Smooth muscle cell (in vitro differentiated cells): Measurements from ENCODE around the gene ZNF416. TPM values are rescaled to one million over a fixed set of nuclear protein-coding genes. Genes with fewer than 3 reads are reported as not detected.

Experiments used
- DNase-seq: peaks from one replicate; lab custom pipeline; 2025; ENCODE audit not compliant: unreplicated experiment; lab: John Stamatoyannopoulos, UW
- H2AFZ ChIP-seq: fragments of 200-600 bp; sonication (generic); 2 replicates; pipeline ENCODE4 v1.6.0; 2016; ENCODE audit warnings: antibody characterized with exemption, low read depth, mild to moderate bottlenecking
- H3F3A ChIP-seq: fragments of 200-600 bp; sonication (generic); 2 replicates; pipeline ENCODE4 v1.6.0; 2017; ENCODE audit warnings: antibody characterized with exemption, low read depth
- H3K27ac ChIP-seq: fragments of 200-600 bp; sonication (generic); 2 replicates; pipeline ENCODE4 v1.5.1; 2016; ENCODE audit warnings: low read depth, mild to moderate bottlenecking
- H3K27me3 ChIP-seq: fragments of 200-600 bp; sonication (generic); 2 replicates; pipeline ENCODE4 v1.6.1; 2016; ENCODE audit warnings: low read depth, mild to moderate bottlenecking
- H3K36me3 ChIP-seq: fragments of 200-600 bp; sonication (generic); 2 replicates; pipeline ENCODE4 v1.5.1; 2016; ENCODE audit warnings: low read depth
- H3K4me1 ChIP-seq: fragments of 200-600 bp; sonication (generic); 2 replicates; pipeline ENCODE4 v1.5.1; 2016; ENCODE audit warnings: low read depth
- H3K4me2 ChIP-seq: fragments of 200-600 bp; sonication (generic); 2 replicates; pipeline ENCODE4 v1.6.0; 2016; ENCODE audit warnings: mild to moderate bottlenecking
- H3K4me3 ChIP-seq: fragments of 200-600 bp; sonication (generic); 2 replicates; pipeline ENCODE4 v1.5.1; 2016; ENCODE audit warnings: mild to moderate bottlenecking
- H3K79me2 ChIP-seq: fragments of 200-600 bp; sonication (generic); 2 replicates; pipeline ENCODE4 v1.6.0; 2016; ENCODE audit warnings: low read depth, mild to moderate bottlenecking
- H3K9ac ChIP-seq: fragments of 200-600 bp; sonication (generic); 2 replicates; pipeline ENCODE4 v1.6.0; 2016; ENCODE audit warnings: low read depth
- H3K9me3 ChIP-seq: fragments of 200-600 bp; sonication (generic); replicated peaks from 2 replicates; pipeline ENCODE4 v1.5.1; 2016; ENCODE audit warnings: low read depth
- H4K20me1 ChIP-seq: fragments of 200-600 bp; sonication (generic); 2 replicates; pipeline ENCODE4 v1.6.0; 2016; ENCODE audit warnings: low read depth
- CTCF ChIP-seq: fragments of 200-600 bp; sonication (generic); IDR thresholded peaks from 2 replicates; pipeline ENCODE4 v1.5.1; 2017; ENCODE audit warnings: borderline replicate concordance, mild to moderate bottlenecking, antibody characterized with exemption; ENCODE audit not compliant: insufficient read depth, poor library complexity, severe bottlenecking
- WGBS: methylation state at CpG from one replicate; pipeline ENCODE4 v1.1.7; 2016; ENCODE audit warnings: low lambda C conversion rate; 5-methylcytosine and 5-hydroxymethylcytosine counted together
- polyA plus RNA-seq: library from polyadenylated mRNA; unstranded; fragments of >200 nt; fragmentation: Nextera tagmentation; extraction: Ambion mirVana; gene quantifications from 2 replicates; pipeline ENCODE4 v1.2.1, GENCODE V29; 2016
- total RNA-seq: library from RNA; depleted of rRNA; stranded (reverse); fragments of >200 nt; gene quantifications from 2 replicates; pipeline ENCODE4 v1.2.3, GENCODE V29; 2014

ZNF416 gene
- total and polyA plus RNA-seq, 2 experiments from 2014 or later = 3.6 to 6.6 TPM

DNA sequence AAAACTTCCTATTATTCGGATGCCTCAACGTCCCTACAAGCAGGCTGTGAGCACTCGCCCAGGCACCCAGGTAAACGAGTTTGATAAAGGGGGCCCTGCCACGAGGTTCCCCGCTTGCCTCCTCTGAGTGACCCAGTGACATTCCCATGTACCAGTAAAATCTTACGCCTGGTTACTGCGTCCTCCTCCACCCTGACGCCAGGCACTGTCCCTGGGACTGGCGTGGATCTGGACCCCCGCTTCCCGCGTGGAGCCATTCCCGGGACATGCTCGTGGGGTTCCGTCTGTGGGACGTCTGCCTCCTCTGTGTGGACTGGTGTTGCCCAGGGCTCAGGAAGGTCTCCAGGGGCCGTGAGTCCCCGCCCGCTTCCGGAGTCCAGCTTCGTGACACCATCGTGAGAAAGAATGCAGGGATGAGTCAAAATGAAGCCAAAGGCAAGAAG lies 18.6 kb downstream of the ZNF416 start:
- no peak for TF ChIP-seq CTCF
- Histone ChIP-seq H3K27ac (no peak overlapping the region), H3K4me2 (peak overlapping the region; percentile 89), H3F3A (no peaks in the 10 kb centered on the region), H3K4me1 (peaks cover 7% of the 10 kb centered on the region), H3K27me3 (no peaks in the 10 kb centered on the region), H3K9me3 (peaks cover 25% of the 10 kb centered on the region), H4K20me1 (no peaks in the 10 kb centered on the region), H3K9ac (no peak overlapping the region), H2AFZ (peak overlapping the region; percentile 86), H3K4me3 (peak overlapping the region; percentile 80), H3K79me2 (peaks cover 21% of the 10 kb centered on the region), H3K36me3 (peaks cover 6% of the 10 kb centered on the region)
- no peak for DNase-seq
- 89% methylated on average over 23 of the region's 23 CpGs for WGBS

DNA sequence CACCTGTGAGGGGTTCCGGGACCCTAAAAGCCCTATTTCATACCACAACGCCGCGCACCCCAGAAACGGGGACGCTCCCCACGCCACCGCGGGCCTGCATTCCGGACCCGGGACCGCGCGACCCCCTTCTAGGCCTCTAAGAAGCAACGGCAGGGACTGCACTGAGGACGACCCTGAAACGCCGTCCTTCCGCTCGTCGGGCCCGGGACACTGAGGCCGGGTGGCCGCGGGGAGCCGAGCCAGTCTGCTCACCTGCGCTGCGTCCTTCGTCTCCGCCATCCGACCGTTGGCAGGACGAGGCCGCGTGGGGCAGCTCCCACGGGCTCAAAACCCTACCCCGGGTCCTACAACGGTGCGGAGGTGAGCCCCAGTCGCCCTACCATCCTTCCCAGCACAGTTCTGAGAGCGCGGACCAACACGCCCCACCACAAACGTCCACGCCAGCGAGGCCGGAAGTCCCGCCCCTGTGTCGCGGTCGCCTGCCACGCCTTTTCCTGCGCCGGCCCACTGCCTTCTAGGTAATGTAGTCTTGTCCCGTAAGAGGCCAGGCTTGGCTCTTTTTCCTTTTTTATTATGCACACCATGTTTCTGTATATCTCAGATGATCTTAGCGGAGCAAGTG lies 19.2 kb downstream of the ZNF416 start, which contains the start of gene ZNF550:
Gene ZNF550 (minus strand): TSS at position 460 of the 622 bp plus-strand sequence. CDS start 181 bp downstream, at position 279.
- Histone ChIP-seq H3K27me3 (no peaks in the 10 kb centered on the region), H3K9me3 (peaks cover 21% of the 10 kb centered on the region), H3K27ac (no peak within 1 kb of the TSS), H2AFZ (peak within 1 kb of the TSS; percentile 86), H3F3A (no peaks in the 10 kb centered on the region), H4K20me1 (no peaks in the 10 kb centered on the region), H3K4me3 (peak within 1 kb of the TSS; percentile 80), H3K79me2 (peaks cover 21% of the 10 kb centered on the region), H3K4me1 (peaks cover 7% of the 10 kb centered on the region), H3K4me2 (peak within 1 kb of the TSS; percentile 89), H3K36me3 (peaks cover 11% of the 10 kb centered on the region), H3K9ac (peak within 1 kb of the TSS; percentile 66)
- TF ChIP-seq CTCF = no peak
- WGBS = 2% methylated on average over 56 of the region's 56 CpGs
- peak; percentile 10 for DNase-seq

DNA sequence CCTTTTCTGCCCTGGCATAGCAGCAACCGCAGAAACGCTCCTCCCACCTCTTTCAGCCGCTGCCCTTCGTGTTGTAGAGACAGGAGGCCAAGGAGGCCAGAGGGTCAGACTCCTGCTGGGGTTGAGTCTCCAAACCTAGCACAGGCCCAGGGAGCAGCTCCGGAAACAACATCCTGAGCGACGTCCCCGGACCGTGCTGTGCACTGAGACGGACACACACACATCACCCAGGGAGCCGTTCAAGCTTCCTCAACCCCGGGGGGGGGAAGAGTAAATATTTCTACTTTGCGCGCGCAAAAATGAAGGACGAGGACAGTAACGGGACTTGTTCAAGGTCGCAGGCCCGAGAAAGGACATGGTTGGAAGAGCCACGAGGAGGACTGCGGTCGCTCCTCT lies 19.7 kb downstream of the ZNF416 start:
- 2% methylated on average over 22 of the region's 22 CpGs for WGBS

More for the DNA sequence above, 19.7 kb downstream of the ZNF416 start:
- Histone ChIP-seq H4K20me1 (no peaks in the 10 kb centered on the region), H3K27ac (no peak overlapping the region), H3F3A (no peaks in the 10 kb centered on the region), H3K4me3 (peak overlapping the region; percentile 80), H3K27me3 (no peaks in the 10 kb centered on the region), H3K9me3 (peaks cover 16% of the 10 kb centered on the region), H3K4me2 (peak overlapping the region; percentile 89), H3K9ac (peak overlapping the region; percentile 66), H3K36me3 (peaks cover 16% of the 10 kb centered on the region), H3K4me1 (peaks cover 7% of the 10 kb centered on the region), H3K79me2 (peaks cover 21% of the 10 kb centered on the region), H2AFZ (peak overlapping the region; percentile 86)
- DNase-seq = no peak
- no peak for TF ChIP-seq CTCF
